ENCODE data around the gene ICE1.

ICE1 gene

DNA sequence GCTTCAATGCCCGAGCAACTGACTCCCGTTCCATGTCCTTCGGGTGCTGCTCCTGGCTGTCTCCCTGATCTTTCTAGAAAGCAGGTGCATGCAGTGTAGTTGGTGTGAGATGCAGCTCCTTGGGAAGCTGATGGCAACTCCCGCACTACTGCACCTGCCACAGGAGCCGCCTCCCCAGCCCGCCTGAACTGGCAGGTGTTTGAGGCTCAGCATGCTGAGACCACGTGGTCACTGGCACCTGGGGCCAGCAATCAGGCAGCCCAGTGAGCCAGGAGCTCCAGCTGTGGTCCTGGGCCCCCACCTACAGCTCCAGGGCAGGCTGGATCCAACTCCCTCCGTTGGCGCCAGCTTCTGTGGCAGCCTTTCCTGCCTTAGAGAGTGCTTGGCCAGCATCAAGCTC is 111.5 kb downstream of the ICE1 start:
- DNase-seq (ENCODE audit: low read depth), result no peak

DNA sequence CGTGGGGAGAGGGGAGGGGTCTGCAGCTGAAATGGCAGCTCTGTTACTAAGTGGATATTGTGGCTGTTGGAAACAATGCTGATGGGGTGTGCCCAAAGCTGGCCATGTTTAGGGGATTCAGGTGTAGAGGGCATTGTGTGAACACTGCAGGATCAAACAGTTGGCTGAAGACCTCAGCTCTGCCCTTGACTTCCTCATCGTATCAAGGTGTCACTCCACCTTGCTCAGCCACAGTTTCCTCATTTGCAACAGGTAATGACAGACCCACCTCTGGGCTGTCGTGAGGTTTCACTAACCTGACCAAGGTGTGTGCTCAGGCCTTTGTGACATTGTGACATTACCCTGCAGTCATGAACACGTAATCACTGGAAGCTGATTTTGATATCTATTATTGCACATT is 111.9 kb downstream of the ICE1 start:
- DNase-seq (ENCODE audit: low read depth), result no peak

DNA sequence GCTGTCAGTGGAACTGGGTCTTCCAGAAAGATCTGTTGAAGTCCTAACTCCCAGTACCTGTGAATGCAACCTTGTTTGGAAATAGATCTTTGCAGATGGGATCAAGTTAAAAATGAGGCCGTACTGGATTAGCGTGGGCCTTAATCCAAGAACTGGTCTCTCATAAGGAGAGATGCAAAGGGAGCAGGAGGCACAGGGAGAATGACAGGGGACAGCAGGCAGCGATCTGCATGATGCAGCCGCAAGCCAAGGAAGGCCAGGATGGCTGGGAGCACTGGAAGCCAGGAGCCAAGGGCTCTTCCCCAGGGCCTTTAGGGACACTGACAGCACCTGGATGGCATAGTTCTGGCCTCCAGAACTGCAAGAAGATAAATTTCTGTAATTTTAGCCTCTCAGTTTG is 114.4 kb downstream of the ICE1 start:
- DNase-seq (ENCODE audit: low read depth), result no peak

DNA sequence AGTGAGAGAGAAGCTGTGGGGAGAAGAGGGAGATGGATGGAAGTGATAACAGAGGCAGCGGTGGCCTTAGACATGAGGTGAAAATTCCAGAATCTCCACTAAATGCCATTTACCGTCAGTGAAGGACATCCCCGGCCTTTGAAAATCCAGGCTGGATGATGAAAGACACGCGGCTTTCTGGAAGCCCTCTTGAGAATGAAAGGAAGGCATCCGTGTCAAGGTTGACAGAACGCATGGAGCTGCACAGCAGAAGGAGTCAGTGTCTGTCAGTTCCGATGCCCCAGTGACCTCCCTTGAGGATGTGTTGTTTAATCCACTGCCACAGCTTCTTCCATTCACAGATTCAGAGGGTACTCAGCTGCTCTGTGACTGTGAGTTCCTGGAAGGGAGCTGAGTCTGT is 114.9 kb downstream of the ICE1 start:
- DNase-seq (ENCODE audit: low read depth), result no peak

DNA sequence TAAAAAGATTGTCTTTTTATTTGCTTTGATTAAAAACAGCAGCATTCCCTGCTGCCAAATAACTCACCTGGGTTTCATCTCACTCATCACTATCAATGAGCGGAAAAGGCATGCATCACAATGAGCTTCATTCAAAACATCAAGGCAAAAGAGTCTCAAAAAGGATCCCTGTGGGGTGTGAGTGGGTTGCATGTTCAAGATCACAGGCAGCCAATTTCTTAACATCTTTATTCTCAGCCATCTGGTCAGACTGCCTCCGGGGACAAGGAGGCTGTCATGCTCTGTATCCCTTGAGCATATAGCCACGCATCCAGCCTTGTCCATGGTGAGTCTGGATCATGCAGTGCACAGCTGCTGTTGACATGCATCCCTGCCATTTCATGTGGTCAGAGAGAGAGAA is 117.1 kb downstream of the ICE1 start:
- DNase-seq (ENCODE audit: low read depth), result no peak
